Heart left ventricle (tissue), 13 donors: Measurements from ENCODE around the gene ADM.
A peak's percentile ranks its signal among the peaks of the same experiment; 100 is the strongest.

ENCODE experiments used
- POLR2A ChIP-seq, 2 donors: fragments of 450-650 bp; IDR thresholded peaks; one replicate each; pipeline ENCODE4 v1.6.1; 2017; ENCODE audit warnings: antibody characterized with exemption in 2 of 2, mild to moderate bottlenecking in 2 of 2, moderate library complexity in 2 of 2
- TF ChIP-seq, protein P1 (sequence below), 12 donors: fragments of 200-600 bp; sonication (generic) in 4 of 12; IDR thresholded peaks; one replicate each; pipeline versions ENCODE4 v1.5.0 to v1.8.0; 2018 to 2022; ENCODE audit warnings: antibody characterized with exemption in 12 of 12, mild to moderate bottlenecking in 5 of 12
- donor health status: ischemic (EF 13 %, LVEDD 7.1; RV severe dilation, severe dysfunction).
- donor health status: DM: no; HTN: yes; CAD: no.
- donor health status: DM: no; HTN: no; CAD: no.
- donor health status: ischemic (EF 25% LVEDD 6.9; RV normal size, moderate dysfunction).
- donor health status: ischemic (EF 25% LVEDD 5.7; RV mildly dilated, moderate dysfunction).
- donor health status: ischemic (EF 35%, LVEDD 5.7; RV mildly dilated, moderate dysfunction).
- donor health status: nonischemic (EF 11% LVEDD 7.7; RV severe dilation, severe dysfunction).
- donor health status: DM: yes; HTN: yes; CAD: no.
- donor health status: PGD.
- donor health status: ischemic (EF 29% LVEDD 5.4; RV normal size, mild dysfunction).
- donor health status: nonischemic (EF 23%, LVEDD 6.1; RV moderate dilation, normal function).

DNA sequence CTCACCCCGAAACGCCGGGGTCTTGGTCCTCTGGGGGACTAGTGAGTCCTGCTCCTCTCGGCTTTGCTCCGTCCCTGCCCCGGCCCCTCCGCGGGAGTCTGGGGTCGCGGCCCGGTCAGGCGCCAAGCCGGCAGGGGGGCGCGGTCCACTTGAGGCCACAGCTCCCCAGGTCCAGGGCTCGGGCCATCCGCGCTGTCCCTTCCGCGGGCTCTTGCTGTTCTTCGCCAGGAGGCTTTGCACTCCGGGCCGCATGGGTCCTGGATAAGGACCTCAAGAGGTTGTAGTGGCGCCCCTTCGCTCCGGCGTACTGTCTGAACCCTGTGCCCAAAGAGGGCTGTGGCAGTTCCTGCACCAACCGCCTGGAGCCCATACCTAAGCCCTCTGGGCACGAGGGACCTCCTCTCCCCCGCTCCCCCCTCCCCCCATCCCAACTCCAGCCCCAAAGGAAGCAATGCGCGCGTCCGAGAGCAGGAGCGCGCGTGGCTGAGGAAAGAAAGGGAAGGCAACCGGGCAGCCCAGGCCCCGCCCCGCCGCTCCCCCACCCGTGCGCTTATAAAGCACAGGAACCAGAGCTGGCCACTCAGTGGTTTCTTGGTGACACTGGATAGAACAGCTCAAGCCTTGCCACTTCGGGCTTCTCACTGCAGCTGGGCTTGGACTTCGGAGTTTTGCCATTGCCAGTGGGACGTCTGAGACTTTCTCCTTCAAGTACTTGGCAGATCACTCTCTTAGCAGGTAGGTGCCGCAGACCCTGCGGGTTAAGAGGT, at the start of gene ADM:
- TF ChIP-seq, protein P1, sequence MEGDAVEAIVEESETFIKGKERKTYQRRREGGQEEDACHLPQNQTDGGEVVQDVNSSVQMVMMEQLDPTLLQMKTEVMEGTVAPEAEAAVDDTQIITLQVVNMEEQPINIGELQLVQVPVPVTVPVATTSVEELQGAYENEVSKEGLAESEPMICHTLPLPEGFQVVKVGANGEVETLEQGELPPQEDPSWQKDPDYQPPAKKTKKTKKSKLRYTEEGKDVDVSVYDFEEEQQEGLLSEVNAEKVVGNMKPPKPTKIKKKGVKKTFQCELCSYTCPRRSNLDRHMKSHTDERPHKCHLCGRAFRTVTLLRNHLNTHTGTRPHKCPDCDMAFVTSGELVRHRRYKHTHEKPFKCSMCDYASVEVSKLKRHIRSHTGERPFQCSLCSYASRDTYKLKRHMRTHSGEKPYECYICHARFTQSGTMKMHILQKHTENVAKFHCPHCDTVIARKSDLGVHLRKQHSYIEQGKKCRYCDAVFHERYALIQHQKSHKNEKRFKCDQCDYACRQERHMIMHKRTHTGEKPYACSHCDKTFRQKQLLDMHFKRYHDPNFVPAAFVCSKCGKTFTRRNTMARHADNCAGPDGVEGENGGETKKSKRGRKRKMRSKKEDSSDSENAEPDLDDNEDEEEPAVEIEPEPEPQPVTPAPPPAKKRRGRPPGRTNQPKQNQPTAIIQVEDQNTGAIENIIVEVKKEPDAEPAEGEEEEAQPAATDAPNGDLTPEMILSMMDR (IDR thresholded peaks at IDR 0.05): peak; percentile 45 to 78 (median 60)
- TF ChIP-seq POLR2A (IDR thresholded peaks at IDR 0.05): peak; percentile 18 to 94
